Measurements from ENCODE around the gene KRT38. TPM values are rescaled to one million over a fixed set of nuclear protein-coding genes. Genes with fewer than 3 reads are reported as not detected.

The KRT38 gene
- total and polyA plus RNA-seq, 2 of the 8 experiments (the other 6 are each of a cell fraction or from before 2014, with no cell fraction given): not detected

- H3K79me2 ChIP-seq (ENCODE audit: control insufficient read depth in 1 of 2, insufficient read depth in 2 of 2, low read length in 2 of 2): no peaks in the 10 kb centered on the region
- H2BK15ac ChIP-seq (ENCODE audit: low read length): no peak overlapping the region
- peaks cover 0 to 12% (median 6%) of the 10 kb centered on the region in 4 experiments; a peak in 6 of 7 replicates for H3K27me3 ChIP-seq (replicated peaks in 1 of 4; ENCODE audit: control insufficient read depth in 3 of 4, extremely low read depth in 1 of 4, insufficient read depth in 3 of 4, low read length in 3 of 4)
- H3K9ac ChIP-seq (replicated peaks in 1 of 4; ENCODE audit: extremely low read depth in 1 of 4, low read depth in 3 of 4, low read length in 3 of 4): no peak overlapping the region
- H3K4ac ChIP-seq (replicated peaks; ENCODE audit: insufficient read length, low read depth, low read length): no peak overlapping the region
- H2AFZ ChIP-seq (ENCODE audit: low read length): no peak overlapping the region
- H3K56ac ChIP-seq (replicated peaks; ENCODE audit: insufficient read length, low read depth, low read length): no peak overlapping the region
- no peaks in the 10 kb centered on the region for H3K36me3 ChIP-seq (ENCODE audit: control insufficient read depth in 2 of 4, insufficient read depth in 4 of 4, low read length in 3 of 4)
- no peak for DNase-seq (ENCODE audit: low read depth in 1 of 2, low spot score in 2 of 2)
- H3K14ac ChIP-seq (ENCODE audit: insufficient read length): no peak overlapping the region
- H3K9me3 ChIP-seq (ENCODE audit: insufficient read depth in 2 of 2, low read depth in 1 of 2, low read length in 1 of 2): no peaks in the 10 kb centered on the region
- H2BK20ac ChIP-seq (ENCODE audit: low read length): no peak overlapping the region
- no peak overlapping the region for H3K18ac ChIP-seq (ENCODE audit: extremely low read depth, low read length)
- ChIA-PET CTCF (ENCODE audit: partially characterized antibody) (interaction anchor here (0.7 to 33.9 kb wide), 10 partner anchors 9 to 1039 kb away, joined by 3 to 427 read pairs (median 5); partner anchors contain the start of gene KRT36), POLR2A (ENCODE audit: partially characterized antibody) (no interaction called here)
- no peak for FAIRE-seq
- no peak overlapping the region for H2BK5ac ChIP-seq (ENCODE audit: low read depth, low read length)
- H3K23me2 ChIP-seq (ENCODE audit: low read depth, low read length): no peaks in the 10 kb centered on the region
- H4K20me1 ChIP-seq (replicated peaks in 1 of 2; ENCODE audit: control insufficient read depth in 1 of 2, insufficient read depth in 2 of 2, low read length in 2 of 2): no peaks in the 10 kb centered on the region
- no peak overlapping the region for H4K8ac ChIP-seq (ENCODE audit: extremely low read depth, insufficient read depth, low read length)
- no peak overlapping the region for H3K27ac ChIP-seq (ENCODE audit: low read depth, low read length)
- no peak overlapping the region for H2BK12ac ChIP-seq (ENCODE audit: low read depth, low read length)
- no peak overlapping the region for H3K4me2 ChIP-seq (ENCODE audit: insufficient read depth in 1 of 2, low read depth in 2 of 2, low read length in 2 of 2)
- 81% methylated on average over 9 of the region's 9 CpGs; no CpG with 5 or more reads in 1 of the 2 experiments for WGBS, 2 experiments (ENCODE audit: extremely low coverage in 1 of 2, insufficient coverage in 1 of 2, insufficient read length in 1 of 2, insufficient replicate concordance in 2 of 2, low coverage in 1 of 2, low lambda C conversion rate in 2 of 2, missing lambda C conversion rate in 1 of 2)
- H4K91ac ChIP-seq (replicated peaks; ENCODE audit: insufficient read length, low read length): no peak overlapping the region
- no peak overlapping the region for H2AK5ac ChIP-seq (ENCODE audit: low read depth, low read length)
- H3K23ac ChIP-seq (ENCODE audit: insufficient read length): no peak overlapping the region
- H3K4me3 ChIP-seq (ENCODE audit: extremely low read depth in 1 of 4, insufficient read depth in 2 of 4, low read depth in 3 of 4, low read length in 4 of 4): no peak overlapping the region
- H3K4me1 ChIP-seq (replicated peaks in 1 of 4; ENCODE audit: control insufficient read depth in 3 of 4, insufficient read depth in 4 of 4, low read length in 3 of 4): no peaks in the 10 kb centered on the region; a peak in 2 of 7 replicates
- no peak overlapping the region for H2BK120ac ChIP-seq (replicated peaks; ENCODE audit: low read depth, low read length)
- H3K79me1 ChIP-seq (ENCODE audit: low read depth, low read length): no peaks in the 10 kb centered on the region
- no peak overlapping the region for H4K5ac ChIP-seq (ENCODE audit: insufficient read length, low read depth, low read length)
- TF ChIP-seq SP4 (IDR thresholded peaks at IDR 0.05; ENCODE audit: low read length): no peak
- no peak for TF ChIP-seq RNF2 (IDR thresholded peaks at IDR 0.05; ENCODE audit: borderline replicate concordance, low read depth, low read length, missing control alignments, poor library complexity, severe bottlenecking)
- TF ChIP-seq PHF8 (conservative IDR thresholded peaks at IDR 0.05; ENCODE audit: low read depth, low read length): no peak
- no peak for TF ChIP-seq POU5F1 (IDR thresholded peaks at IDR 0.05; ENCODE audit: low read depth, low read length)
- no peak for TF ChIP-seq KDM5A (IDR thresholded peaks at IDR 0.05; ENCODE audit: low read length)
- no peak for TF ChIP-seq EGR1 (IDR thresholded peaks at IDR 0.05; ENCODE audit: borderline replicate concordance, low read depth, low read length)
- no peak for TF ChIP-seq CREB1 (IDR thresholded peaks at IDR 0.05)
- no peak for TF ChIP-seq SRF (IDR thresholded peaks at IDR 0.05; ENCODE audit: low read depth, low read length)
- no peak for TF ChIP-seq CBX5 (IDR thresholded peaks at IDR 0.05; ENCODE audit: low read depth, low read length)
- TF ChIP-seq, protein P1, sequence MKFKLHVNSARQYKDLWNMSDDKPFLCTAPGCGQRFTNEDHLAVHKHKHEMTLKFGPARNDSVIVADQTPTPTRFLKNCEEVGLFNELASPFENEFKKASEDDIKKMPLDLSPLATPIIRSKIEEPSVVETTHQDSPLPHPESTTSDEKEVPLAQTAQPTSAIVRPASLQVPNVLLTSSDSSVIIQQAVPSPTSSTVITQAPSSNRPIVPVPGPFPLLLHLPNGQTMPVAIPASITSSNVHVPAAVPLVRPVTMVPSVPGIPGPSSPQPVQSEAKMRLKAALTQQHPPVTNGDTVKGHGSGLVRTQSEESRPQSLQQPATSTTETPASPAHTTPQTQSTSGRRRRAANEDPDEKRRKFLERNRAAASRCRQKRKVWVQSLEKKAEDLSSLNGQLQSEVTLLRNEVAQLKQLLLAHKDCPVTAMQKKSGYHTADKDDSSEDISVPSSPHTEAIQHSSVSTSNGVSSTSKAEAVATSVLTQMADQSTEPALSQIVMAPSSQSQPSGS (IDR thresholded peaks at IDR 0.05; ENCODE audit: low read length): no peak
- TF ChIP-seq RXRA (IDR thresholded peaks at IDR 0.05; ENCODE audit: insufficient read depth, low read depth, low read length): no peak
- TF ChIP-seq, protein P2, sequence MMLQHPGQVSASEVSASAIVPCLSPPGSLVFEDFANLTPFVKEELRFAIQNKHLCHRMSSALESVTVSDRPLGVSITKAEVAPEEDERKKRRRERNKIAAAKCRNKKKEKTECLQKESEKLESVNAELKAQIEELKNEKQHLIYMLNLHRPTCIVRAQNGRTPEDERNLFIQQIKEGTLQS (IDR thresholded peaks at IDR 0.05; ENCODE audit: insufficient read depth, low read depth, low read length): no peak
Measured at GRCh38 chr17:41483531-41483930, 42.7 kb upstream of the KRT38 start.

All from H1 (cell line).